Gastrocnemius medialis (tissue), 4 donors: ENCODE data around the gene TNRC18.

ENCODE experiments used
- CTCF ChIP-seq, 5 experiments: fragments of 450-650 bp in 3 of 5; fragments of 200-600 bp in 2 of 5; sonication (generic) in 2 of 5; IDR thresholded peaks in 4 of 5; conservative IDR thresholded peaks in 1 of 5; 1 replicate in 4 of 5; 2 replicates in 1 of 5; pipeline ENCODE4 v1.5.1; 2016 to 2019; ENCODE audit warnings: antibody characterized with exemption in 5 of 5, mild to moderate bottlenecking in 3 of 5, moderate library complexity in 3 of 5
- POLR2A ChIP-seq, 2 donors: fragments of 450-650 bp; IDR thresholded peaks; one replicate each; pipeline ENCODE4 v1.6.1; 2017; ENCODE audit warnings: antibody characterized with exemption in 2 of 2, mild to moderate bottlenecking in 2 of 2, moderate library complexity in 2 of 2

DNA sequence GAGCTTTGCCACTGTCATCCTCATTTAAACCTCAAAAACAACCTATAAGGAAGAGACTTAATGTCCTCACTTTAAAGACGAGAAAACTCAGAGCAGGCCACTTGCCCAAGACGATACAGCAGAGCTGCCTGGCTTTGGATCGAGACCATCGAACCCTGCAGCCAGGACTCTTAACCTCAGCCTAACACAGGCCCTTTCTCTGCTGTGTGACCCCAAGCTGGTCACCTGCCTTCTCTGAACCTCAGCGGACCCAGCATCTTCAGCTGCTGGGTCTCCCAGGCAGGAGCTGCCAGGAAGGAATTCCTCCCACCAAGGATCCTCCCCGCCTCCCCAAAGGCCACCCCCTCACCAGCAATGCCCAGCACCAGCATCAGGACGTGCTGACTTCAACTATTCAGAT is 32.7 kb downstream of the TNRC18 start:
- TF ChIP-seq CTCF (IDR thresholded peaks at IDR 0.05 in 4 of 5, conservative IDR thresholded peaks at IDR 0.05 in 1 of 5) (no peak), POLR2A (IDR thresholded peaks at IDR 0.05) (no peak)
